ENCODE measurements around the gene PPP6R2.
"Not testable (repeated sequence)": the region's sequence is repeated elsewhere in the genome, so short reads cannot be mapped to it uniquely, and the experiment has no call there.

PPP6R2 gene

GRCh38 chr22:50425179-50425916, 82.2 kb downstream of the PPP6R2 start:
- no peak for DNase-seq (ENCODE audit: low read depth in 2 of 2)

- DNase-seq (ENCODE audit: low read depth in 2 of 2) = no peak
These were observed 89.2 kb downstream of the PPP6R2 start for GRCh38 chr22:50432131-50432876.

GRCh38 chr22:50432877-50433510, 89.9 kb downstream of the PPP6R2 start:
- not testable (repeated sequence) for DNase-seq (ENCODE audit: low read depth in 2 of 2)

- DNase-seq (ENCODE audit: low read depth in 2 of 2) = no peak
These were observed 91.7 kb downstream of the PPP6R2 start for GRCh38 chr22:50434849-50435248.

GRCh38 chr22:50435291-50436014, 92.3 kb downstream of the PPP6R2 start:
- no peak for DNase-seq (ENCODE audit: low read depth in 2 of 2)

GRCh38 chr22:50436015-50436830, 93.1 kb downstream of the PPP6R2 start:
- DNase-seq (ENCODE audit: low read depth in 2 of 2) = no peak

- no peak for DNase-seq (ENCODE audit: low read depth in 2 of 2)
These were observed 93.8 kb downstream of the PPP6R2 start for GRCh38 chr22:50436841-50437341.

- no peak for DNase-seq (ENCODE audit: low read depth in 2 of 2)
These were observed 94.6 kb downstream of the PPP6R2 start for GRCh38 chr22:50437511-50438304.

- no peak for DNase-seq (ENCODE audit: low read depth in 2 of 2)
These were observed 95.5 kb downstream of the PPP6R2 start for GRCh38 chr22:50438305-50439275.

GRCh38 chr22:50439314-50439870, 96.3 kb downstream of the PPP6R2 start:
- no peak for DNase-seq (ENCODE audit: low read depth in 2 of 2)

- DNase-seq (ENCODE audit: low read depth in 2 of 2) = no peak
These were observed 96.8 kb downstream of the PPP6R2 start for GRCh38 chr22:50439871-50440331.

- DNase-seq (ENCODE audit: low read depth in 2 of 2) = no peak
These were observed 97.6 kb downstream of the PPP6R2 start for GRCh38 chr22:50440544-50441249.

GRCh38 chr22:50441428-50441993, 98.4 kb downstream of the PPP6R2 start:
- DNase-seq (ENCODE audit: low read depth in 2 of 2) = no peak

- DNase-seq (ENCODE audit: low read depth in 2 of 2) = no peak
These were observed 100.1 kb downstream of the PPP6R2 start for GRCh38 chr22:50443197-50443596.

GRCh38 chr22:50443801-50444625, 100.9 kb downstream of the PPP6R2 start:
- DNase-seq (ENCODE audit: low read depth in 2 of 2) = no peak

GRCh38 chr22:50444663-50445062, 101.5 kb downstream of the PPP6R2 start:
- DNase-seq (ENCODE audit: low read depth in 2 of 2) = no peak
